Measurements from ENCODE around the gene ZDHHC23.

The ZDHHC23 gene

GRCh38 chr3:113963879-113964278 is 16.1 kb downstream of the ZDHHC23 start:
- no peaks in the 10 kb centered on the region for H3K27me3 Mint-ChIP-seq
- H3K27ac Mint-ChIP-seq: no peak overlapping the region
- DNase-seq (ENCODE audit: low spot score in 2 of 2) (no peak), ATAC-seq (ENCODE audit: low read depth) (no peak)
- H3K36me3 Mint-ChIP-seq: peaks cover 36% of the 10 kb centered on the region
- no peak overlapping the region for H3K4me3 Mint-ChIP-seq
- no peaks in the 10 kb centered on the region for H3K4me1 Mint-ChIP-seq
- no peaks in the 10 kb centered on the region for H3K9me3 Mint-ChIP-seq

- no peak for ATAC-seq (ENCODE audit: low read depth)
Observed at GRCh38 chr3:113966172-113966571, 18.4 kb downstream of the ZDHHC23 start.

DNA sequence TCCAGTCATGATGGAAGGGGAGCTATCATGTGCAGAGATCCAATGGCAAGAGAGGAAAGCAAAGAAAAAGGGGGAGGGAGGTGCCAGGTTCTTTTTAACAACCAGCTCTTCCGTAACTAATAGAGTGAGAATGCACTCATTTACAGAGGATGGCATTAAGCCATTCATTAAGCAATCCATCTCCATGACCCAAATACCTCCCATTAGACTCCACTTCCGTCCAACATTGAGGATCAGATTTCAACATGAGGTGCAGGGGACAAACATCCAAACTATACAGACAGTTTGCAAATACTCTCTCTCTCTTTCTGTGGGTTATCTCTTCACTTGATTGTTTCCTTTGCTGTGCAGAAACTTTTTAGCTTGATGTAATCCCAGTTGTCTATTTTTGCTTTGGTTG is 21.2 kb downstream of the ZDHHC23 start:
- Mint-ChIP-seq H3K4me3 (no peak overlapping the region), H3K27me3 (no peaks in the 10 kb centered on the region), H3K9me3 (peaks cover 14% of the 10 kb centered on the region), H3K27ac (peak overlapping the region; percentile 60), H3K36me3 (peaks cover 50% of the 10 kb centered on the region), H3K4me1 (peaks cover 4% of the 10 kb centered on the region)
- no peak for DNase-seq (ENCODE audit: low spot score in 2 of 2)
- no peak for ATAC-seq (ENCODE audit: low read depth)

More at GRCh38 chr3:113966172-113966571, 18.4 kb downstream of the ZDHHC23 start:
- DNase-seq (ENCODE audit: low spot score in 2 of 2): no peak
- Mint-ChIP-seq H3K27ac (no peak overlapping the region), H3K9me3 (peaks cover 1% of the 10 kb centered on the region), H3K4me1 (no peaks in the 10 kb centered on the region), H3K36me3 (peaks cover 27% of the 10 kb centered on the region), H3K4me3 (no peak overlapping the region), H3K27me3 (no peaks in the 10 kb centered on the region)

DNA sequence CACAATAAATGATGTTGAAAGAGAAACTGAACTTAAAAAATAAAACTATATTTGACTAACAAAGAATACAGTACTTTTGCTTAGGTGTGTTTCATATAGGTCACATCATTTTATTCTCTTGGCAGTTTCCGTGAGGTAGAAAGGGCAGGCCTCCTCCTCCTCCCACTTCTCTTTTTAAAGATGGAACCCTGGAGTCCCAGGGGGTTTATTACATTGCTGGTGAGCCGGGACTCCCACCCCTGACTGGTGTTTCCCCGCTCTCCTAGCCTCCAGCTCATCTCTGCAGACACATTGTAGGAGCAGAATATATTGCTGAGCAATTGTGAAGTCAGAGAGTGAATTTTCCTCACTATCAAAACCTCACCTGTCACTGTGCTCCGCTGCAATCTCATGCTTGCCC is 30.0 kb downstream of the ZDHHC23 start:
- Mint-ChIP-seq H3K27ac (peak overlapping the region; percentile 12), H3K4me3 (no peak overlapping the region), H3K27me3 (no peaks in the 10 kb centered on the region), H3K36me3 (peaks cover 42% of the 10 kb centered on the region), H3K4me1 (peaks cover 12% of the 10 kb centered on the region), H3K9me3 (peaks cover 12% of the 10 kb centered on the region)
- no peak for DNase-seq (ENCODE audit: low spot score in 2 of 2)
- ATAC-seq (ENCODE audit: low read depth): peak; percentile 27

- Mint-ChIP-seq H3K4me3 (no peak overlapping the region), H3K27me3 (no peaks in the 10 kb centered on the region), H3K36me3 (peaks cover 29% of the 10 kb centered on the region), H3K9me3 (peaks cover under 1% of the 10 kb centered on the region), H3K4me1 (peaks cover 27% of the 10 kb centered on the region), H3K27ac (peak overlapping the region; percentile 100)
- DNase-seq (ENCODE audit: low spot score in 2 of 2) (no peak), ATAC-seq (ENCODE audit: low read depth) (no peak)
Observed at GRCh38 chr3:113979916-113980315, 32.1 kb downstream of the ZDHHC23 start.

GRCh38 chr3:113981803-113982202 is 34.0 kb downstream of the ZDHHC23 start:
- no peak for ATAC-seq (ENCODE audit: low read depth)

GRCh38 chr3:113983544-113983943 is 35.7 kb downstream of the ZDHHC23 start:
- Mint-ChIP-seq H3K36me3 (peaks cover 28% of the 10 kb centered on the region), H3K27ac (peak overlapping the region; percentile 100), H3K4me3 (no peak overlapping the region), H3K27me3 (no peaks in the 10 kb centered on the region), H3K4me1 (peaks cover 37% of the 10 kb centered on the region), H3K9me3 (no peaks in the 10 kb centered on the region)
- DNase-seq (ENCODE audit: low spot score in 2 of 2) (no peak), ATAC-seq (ENCODE audit: low read depth) (no peak)

More at GRCh38 chr3:113981803-113982202, 34.0 kb downstream of the ZDHHC23 start:
- Mint-ChIP-seq H3K4me1 (peaks cover 37% of the 10 kb centered on the region), H3K27ac (peak overlapping the region; percentile 100), H3K4me3 (peak overlapping the region; percentile 6), H3K27me3 (no peaks in the 10 kb centered on the region), H3K36me3 (peaks cover 31% of the 10 kb centered on the region), H3K9me3 (no peaks in the 10 kb centered on the region)
- no peak for DNase-seq (ENCODE audit: low spot score in 2 of 2)

DNA sequence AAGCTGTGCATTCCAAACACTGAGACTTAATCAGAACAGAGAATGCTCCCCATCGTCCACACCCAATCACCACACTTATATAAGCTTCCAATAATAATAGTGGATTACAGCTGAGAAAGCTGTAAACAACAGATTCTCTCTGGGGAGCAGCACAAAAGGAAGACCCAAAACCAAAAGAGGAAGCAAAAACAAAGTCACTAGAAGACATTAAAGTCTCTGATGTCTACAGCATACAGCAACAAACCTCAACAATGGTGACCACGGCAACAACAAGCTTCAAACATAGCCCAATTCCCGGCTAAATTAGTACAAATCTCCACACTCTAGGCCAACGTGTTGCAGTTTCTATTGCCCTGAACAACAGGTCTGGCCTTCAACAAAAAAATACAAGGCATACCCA is 37.7 kb downstream of the ZDHHC23 start:
- H3K27ac Mint-ChIP-seq: peak overlapping the region; percentile 100
- peak overlapping the region; percentile 73 for H3K4me3 Mint-ChIP-seq
- no peaks in the 10 kb centered on the region for H3K9me3 Mint-ChIP-seq
- ATAC-seq (ENCODE audit: low read depth) (peak; percentile 94), DNase-seq (ENCODE audit: low spot score in 2 of 2) (peak; percentile 39 to 73)
- H3K36me3 Mint-ChIP-seq: peaks cover 23% of the 10 kb centered on the region
- no peaks in the 10 kb centered on the region for H3K27me3 Mint-ChIP-seq
- H3K4me1 Mint-ChIP-seq: peaks cover 37% of the 10 kb centered on the region

DNA sequence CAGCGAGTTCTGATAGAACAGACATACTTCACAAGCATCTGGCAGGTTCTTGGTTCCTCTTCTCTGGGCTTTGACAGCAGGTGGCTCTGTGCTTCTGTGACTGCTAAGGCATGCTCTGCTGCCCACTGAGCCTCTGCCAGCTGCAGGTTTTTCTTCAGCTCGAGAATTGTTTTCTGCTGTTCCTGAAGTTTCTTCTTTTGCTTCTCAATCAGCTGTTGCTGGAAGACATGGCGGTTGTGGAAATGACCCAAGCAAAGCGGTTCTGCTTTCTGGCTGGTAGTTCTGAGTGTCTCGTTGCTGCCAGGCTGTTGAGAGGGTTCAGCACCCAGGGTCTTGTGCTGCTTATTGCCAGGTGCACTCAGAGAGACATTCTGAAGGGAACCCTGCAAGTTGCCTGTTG is 57.7 kb downstream of the ZDHHC23 start:
- H3K4me1 Mint-ChIP-seq: peaks cover 20% of the 10 kb centered on the region
- DNase-seq (ENCODE audit: low spot score in 2 of 2) (peak; percentile 54 to 76), ATAC-seq (ENCODE audit: low read depth) (peak; percentile 98)
- peaks cover 8% of the 10 kb centered on the region for H3K36me3 Mint-ChIP-seq
- H3K27ac Mint-ChIP-seq: peak overlapping the region; percentile 95
- no peaks in the 10 kb centered on the region for H3K27me3 Mint-ChIP-seq
- H3K4me3 Mint-ChIP-seq: peak overlapping the region; percentile 75
- no peaks in the 10 kb centered on the region for H3K9me3 Mint-ChIP-seq

- DNase-seq (ENCODE audit: low spot score in 2 of 2): peak in 1 of 2 donors; percentile 26
- peak overlapping the region; percentile 92 for H3K27ac Mint-ChIP-seq
- peak overlapping the region; percentile 56 for H3K4me3 Mint-ChIP-seq
- H3K27me3 Mint-ChIP-seq: no peaks in the 10 kb centered on the region
- H3K9me3 Mint-ChIP-seq: no peaks in the 10 kb centered on the region
- H3K36me3 Mint-ChIP-seq: peaks cover 6% of the 10 kb centered on the region
- peak; percentile 96 for ATAC-seq (ENCODE audit: low read depth)
- H3K4me1 Mint-ChIP-seq: peaks cover 7% of the 10 kb centered on the region
Observed at GRCh38 chr3:114011059-114011797, 63.4 kb downstream of the ZDHHC23 start.
